ENCODE data around the gene SMG5. TPM values are rescaled to one million over a fixed set of nuclear protein-coding genes. Genes with fewer than 3 reads are reported as not detected.

The SMG5 gene
- total and polyA plus RNA-seq, 2 experiments from 2014 or later, result 25.9 to 118 TPM

DNA sequence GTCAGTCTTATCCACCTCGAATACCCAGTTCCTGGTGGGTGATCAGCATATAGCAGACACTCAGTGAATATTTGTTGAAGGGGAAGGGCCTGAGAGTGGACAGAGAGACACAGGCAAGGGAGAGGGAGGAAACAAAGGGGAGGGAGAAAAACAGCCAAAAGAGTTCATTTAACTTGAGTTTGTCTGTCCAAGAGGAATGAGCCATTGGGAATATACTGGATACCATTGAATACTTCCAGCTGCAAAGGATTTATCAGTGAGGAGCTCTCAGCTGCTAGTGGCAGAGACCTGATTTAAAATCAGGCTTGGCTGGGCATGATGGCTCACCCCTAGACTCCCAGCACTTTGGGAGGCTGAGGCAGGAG is 52.2 kb downstream of the SMG5 start (continued):
- TF ChIP-seq, protein P1, sequence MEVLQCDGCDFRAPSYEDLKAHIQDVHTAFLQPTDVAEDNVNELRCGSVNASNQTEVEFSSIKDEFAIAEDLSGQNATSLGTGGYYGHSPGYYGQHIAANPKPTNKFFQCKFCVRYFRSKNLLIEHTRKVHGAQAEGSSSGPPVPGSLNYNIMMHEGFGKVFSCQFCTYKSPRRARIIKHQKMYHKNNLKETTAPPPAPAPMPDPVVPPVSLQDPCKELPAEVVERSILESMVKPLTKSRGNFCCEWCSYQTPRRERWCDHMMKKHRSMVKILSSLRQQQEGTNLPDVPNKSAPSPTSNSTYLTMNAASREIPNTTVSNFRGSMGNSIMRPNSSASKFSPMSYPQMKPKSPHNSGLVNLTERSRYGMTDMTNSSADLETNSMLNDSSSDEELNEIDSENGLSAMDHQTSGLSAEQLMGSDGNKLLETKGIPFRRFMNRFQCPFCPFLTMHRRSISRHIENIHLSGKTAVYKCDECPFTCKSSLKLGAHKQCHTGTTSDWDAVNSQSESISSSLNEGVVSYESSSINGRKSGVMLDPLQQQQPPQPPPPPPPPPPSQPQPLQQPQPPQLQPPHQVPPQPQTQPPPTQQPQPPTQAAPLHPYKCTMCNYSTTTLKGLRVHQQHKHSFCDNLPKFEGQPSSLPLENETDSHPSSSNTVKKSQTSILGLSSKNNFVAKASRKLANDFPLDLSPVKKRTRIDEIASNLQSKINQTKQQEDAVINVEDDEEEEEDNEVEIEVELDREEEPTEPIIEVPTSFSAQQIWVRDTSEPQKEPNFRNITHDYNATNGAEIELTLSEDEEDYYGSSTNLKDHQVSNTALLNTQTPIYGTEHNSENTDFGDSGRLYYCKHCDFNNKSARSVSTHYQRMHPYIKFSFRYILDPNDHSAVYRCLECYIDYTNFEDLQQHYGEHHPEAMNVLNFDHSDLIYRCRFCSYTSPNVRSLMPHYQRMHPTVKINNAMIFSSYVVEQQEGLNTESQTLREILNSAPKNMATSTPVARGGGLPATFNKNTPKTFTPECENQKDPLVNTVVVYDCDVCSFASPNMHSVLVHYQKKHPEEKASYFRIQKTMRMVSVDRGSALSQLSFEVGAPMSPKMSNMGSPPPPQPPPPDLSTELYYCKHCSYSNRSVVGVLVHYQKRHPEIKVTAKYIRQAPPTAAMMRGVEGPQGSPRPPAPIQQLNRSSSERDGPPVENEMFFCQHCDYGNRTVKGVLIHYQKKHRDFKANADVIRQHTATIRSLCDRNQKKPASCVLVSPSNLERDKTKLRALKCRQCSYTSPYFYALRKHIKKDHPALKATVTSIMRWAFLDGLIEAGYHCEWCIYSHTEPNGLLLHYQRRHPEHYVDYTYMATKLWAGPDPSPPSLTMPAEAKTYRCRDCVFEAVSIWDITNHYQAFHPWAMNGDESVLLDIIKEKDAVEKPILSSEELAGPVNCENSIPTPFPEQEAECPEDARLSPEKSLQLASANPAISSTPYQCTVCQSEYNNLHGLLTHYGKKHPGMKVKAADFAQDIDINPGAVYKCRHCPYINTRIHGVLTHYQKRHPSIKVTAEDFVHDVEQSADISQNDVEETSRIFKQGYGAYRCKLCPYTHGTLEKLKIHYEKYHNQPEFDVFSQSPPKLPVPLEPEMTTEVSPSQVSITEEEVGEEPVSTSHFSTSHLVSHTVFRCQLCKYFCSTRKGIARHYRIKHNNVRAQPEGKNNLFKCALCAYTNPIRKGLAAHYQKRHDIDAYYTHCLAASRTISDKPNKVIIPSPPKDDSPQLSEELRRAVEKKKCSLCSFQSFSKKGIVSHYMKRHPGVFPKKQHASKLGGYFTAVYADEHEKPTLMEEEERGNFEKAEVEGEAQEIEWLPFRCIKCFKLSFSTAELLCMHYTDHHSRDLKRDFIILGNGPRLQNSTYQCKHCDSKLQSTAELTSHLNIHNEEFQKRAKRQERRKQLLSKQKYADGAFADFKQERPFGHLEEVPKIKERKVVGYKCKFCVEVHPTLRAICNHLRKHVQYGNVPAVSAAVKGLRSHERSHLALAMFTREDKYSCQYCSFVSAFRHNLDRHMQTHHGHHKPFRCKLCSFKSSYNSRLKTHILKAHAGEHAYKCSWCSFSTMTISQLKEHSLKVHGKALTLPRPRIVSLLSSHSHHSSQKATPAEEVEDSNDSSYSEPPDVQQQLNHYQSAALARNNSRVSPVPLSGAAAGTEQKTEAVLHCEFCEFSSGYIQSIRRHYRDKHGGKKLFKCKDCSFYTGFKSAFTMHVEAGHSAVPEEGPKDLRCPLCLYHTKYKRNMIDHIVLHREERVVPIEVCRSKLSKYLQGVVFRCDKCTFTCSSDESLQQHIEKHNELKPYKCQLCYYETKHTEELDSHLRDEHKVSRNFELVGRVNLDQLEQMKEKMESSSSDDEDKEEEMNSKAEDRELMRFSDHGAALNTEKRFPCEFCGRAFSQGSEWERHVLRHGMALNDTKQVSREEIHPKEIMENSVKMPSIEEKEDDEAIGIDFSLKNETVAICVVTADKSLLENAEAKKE (CRISPR knock-in tag; IDR thresholded peaks at IDR 0.05), result no peak

DNA sequence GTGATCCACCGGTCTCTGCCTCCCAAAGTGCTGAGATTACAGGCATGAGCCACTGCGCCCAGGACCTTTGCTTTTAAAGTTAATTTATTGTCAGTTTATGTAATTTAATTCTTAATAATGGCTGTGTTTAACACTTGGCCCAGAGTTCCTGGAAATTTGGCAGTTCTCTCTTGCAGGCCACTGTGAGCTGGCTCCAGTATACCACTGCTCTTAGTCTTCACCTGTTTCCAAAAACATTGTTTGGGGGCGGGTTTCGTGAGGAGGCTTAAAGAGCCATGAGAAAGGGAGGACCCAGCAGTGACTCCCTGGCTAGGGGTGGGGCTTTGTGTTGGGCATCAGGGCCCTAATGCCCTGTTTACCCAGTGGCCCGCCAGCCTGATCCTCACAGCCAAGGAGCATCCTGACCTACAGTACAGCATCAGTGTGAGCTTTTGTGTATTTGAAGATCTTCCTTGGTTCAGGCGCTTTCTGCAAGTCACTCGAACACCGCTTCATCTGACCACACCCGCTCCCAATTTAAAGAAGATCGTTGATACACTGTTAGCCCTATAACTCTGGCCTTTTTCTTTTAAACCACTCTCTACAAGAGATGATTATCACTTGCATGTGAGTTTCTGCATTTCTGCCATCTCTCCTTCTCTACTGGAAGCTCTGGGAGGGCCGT is 52.7 kb downstream of the SMG5 start:
- DNase-seq (ENCODE audit: low spot score) (no peak), ATAC-seq (no peak)
- Histone ChIP-seq H4K20me1 (replicated peaks; ENCODE audit: insufficient read depth) (no peaks in the 10 kb centered on the region), H3K9me2 (ENCODE audit: insufficient read depth) (no peaks in the 10 kb centered on the region), H2AFZ (no peak overlapping the region), H3K4me3 (no peak overlapping the region), H3K27ac (ENCODE audit: low read depth) (peak overlapping the region; percentile 47), H3K4me1 (ENCODE audit: insufficient read depth) (no peaks in the 10 kb centered on the region), H3F3A (replicated peaks; ENCODE audit: low read depth) (peaks cover 18% of the 10 kb centered on the region), H3K36me3 (ENCODE audit: insufficient read depth) (peaks cover 11% of the 10 kb centered on the region; the same call in 1 of the 2 replicates), H3K27me3 (ENCODE audit: insufficient read depth) (no peaks in the 10 kb centered on the region), H3K79me2 (replicated peaks; ENCODE audit: insufficient read depth) (0 out of 2 replicates have a peak, but pooled peaks cover 5% of the 10 kb centered on the region), H3K4me2 (no peak overlapping the region)
- H3K36me3 Mint-ChIP-seq (ENCODE audit: low read depth), result peaks cover 35% of the 10 kb centered on the region
- H3K27ac Mint-ChIP-seq, result no peak overlapping the region
- no peak overlapping the region for H3K4me3 Mint-ChIP-seq
- H3K27me3 Mint-ChIP-seq (ENCODE audit: insufficient read depth, low read depth, poor library complexity), result peaks cover 6% of the 10 kb centered on the region
- peaks cover 4% of the 10 kb centered on the region; the same call in 2 of the 3 replicates for H3K4me1 Mint-ChIP-seq
- H3K9me3 Mint-ChIP-seq, result no peaks in the 10 kb centered on the region
- TF ChIP-seq, protein P1 (CRISPR knock-in tag; IDR thresholded peaks at IDR 0.05), result no peak
- TF ChIP-seq EZH2 (IDR thresholded peaks at IDR 0.05; ENCODE audit: low read depth, unreplicated experiment), result no peak
- TF ChIP-seq CREB1 (CRISPR knock-in tag; IDR thresholded peaks at IDR 0.05; ENCODE audit: low read depth), result no peak
- TF ChIP-seq NANOG (IDR thresholded peaks at IDR 0.05; ENCODE audit: borderline replicate concordance), result no peak
- no peak for TF ChIP-seq STAT1 (IDR thresholded peaks at IDR 0.05; ENCODE audit: unreplicated experiment)
- TF ChIP-seq POLR2AphosphoS5 (IDR thresholded peaks at IDR 0.05; ENCODE audit: low read depth), result no peak
- TF ChIP-seq, protein P2, sequence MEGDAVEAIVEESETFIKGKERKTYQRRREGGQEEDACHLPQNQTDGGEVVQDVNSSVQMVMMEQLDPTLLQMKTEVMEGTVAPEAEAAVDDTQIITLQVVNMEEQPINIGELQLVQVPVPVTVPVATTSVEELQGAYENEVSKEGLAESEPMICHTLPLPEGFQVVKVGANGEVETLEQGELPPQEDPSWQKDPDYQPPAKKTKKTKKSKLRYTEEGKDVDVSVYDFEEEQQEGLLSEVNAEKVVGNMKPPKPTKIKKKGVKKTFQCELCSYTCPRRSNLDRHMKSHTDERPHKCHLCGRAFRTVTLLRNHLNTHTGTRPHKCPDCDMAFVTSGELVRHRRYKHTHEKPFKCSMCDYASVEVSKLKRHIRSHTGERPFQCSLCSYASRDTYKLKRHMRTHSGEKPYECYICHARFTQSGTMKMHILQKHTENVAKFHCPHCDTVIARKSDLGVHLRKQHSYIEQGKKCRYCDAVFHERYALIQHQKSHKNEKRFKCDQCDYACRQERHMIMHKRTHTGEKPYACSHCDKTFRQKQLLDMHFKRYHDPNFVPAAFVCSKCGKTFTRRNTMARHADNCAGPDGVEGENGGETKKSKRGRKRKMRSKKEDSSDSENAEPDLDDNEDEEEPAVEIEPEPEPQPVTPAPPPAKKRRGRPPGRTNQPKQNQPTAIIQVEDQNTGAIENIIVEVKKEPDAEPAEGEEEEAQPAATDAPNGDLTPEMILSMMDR (conservative IDR thresholded peaks at IDR 0.05; ENCODE audit: low read depth in 2 of 2), result no peak

Measured in GM23338 (cell line).